ENCODE measurements around the gene AARS1.
"Not testable (repeated sequence)": the region's sequence is repeated elsewhere in the genome, so short reads cannot be mapped to it uniquely, and the experiment has no call there.

Gene AARS1

GRCh38 chr16:70253291-70254106 lies 35.8 kb downstream of the AARS1 start:
- Histone ChIP-seq H3K4me3 (ENCODE audit: extremely low read depth, insufficient read depth, low read length, poor library complexity, severe bottlenecking) (no peak overlapping the region), H3K27ac (ENCODE audit: low read depth, low read length, severe bottlenecking) (no peak overlapping the region), H3K36me3 (ENCODE audit: control insufficient read depth, insufficient read depth, low read length) (peaks cover 69% of the 10 kb centered on the region), H3K9me3 (ENCODE audit: control insufficient read depth, low read length) (no peaks in the 10 kb centered on the region), H3K4me1 (ENCODE audit: control insufficient read depth, insufficient read depth, low read length, poor library complexity, severe bottlenecking) (peaks cover 8% of the 10 kb centered on the region)
- 91 to 93% methylated on average over 14 to 16 of the region's 16 CpGs for WGBS, 2 experiments (ENCODE audit: insufficient coverage in 2 of 2)

- H3K36me3 ChIP-seq (ENCODE audit: control insufficient read depth, insufficient read depth, low read length) = peaks cover 61% of the 10 kb centered on the region
- H3K4me1 ChIP-seq (ENCODE audit: control insufficient read depth, insufficient read depth, low read length, poor library complexity, severe bottlenecking) = peaks cover 8% of the 10 kb centered on the region
- H3K4me3 ChIP-seq (ENCODE audit: extremely low read depth, insufficient read depth, low read length, poor library complexity, severe bottlenecking) = no peak overlapping the region
- H3K27ac ChIP-seq (ENCODE audit: low read depth, low read length, severe bottlenecking) = peak overlapping the region; percentile 55
- no peaks in the 10 kb centered on the region for H3K9me3 ChIP-seq (ENCODE audit: control insufficient read depth, low read length)
- 89% methylated on average over 18 of the region's 21 CpGs for WGBS, 2 experiments (ENCODE audit: insufficient coverage in 2 of 2)
These were observed 36.8 kb downstream of the AARS1 start for GRCh38 chr16:70252355-70252988.

GRCh38 chr16:70251629-70252354 lies 37.5 kb downstream of the AARS1 start, which contains the start of gene EXOSC6:
Gene EXOSC6 (minus strand): TSS chr16:70251940. CDS start chr16:70251900, 40 bp downstream.
- H3K27ac ChIP-seq (ENCODE audit: low read depth, low read length, severe bottlenecking) = peak within 1 kb of the TSS; percentile 79
- no peaks in the 10 kb centered on the region for H3K9me3 ChIP-seq (ENCODE audit: control insufficient read depth, low read length)
- 2 to 3% methylated on average over 39 to 61 of the region's 65 CpGs for whole genome bisulfite sequencing, 2 experiments (ENCODE audit: insufficient coverage in 2 of 2)
- peak within 1 kb of the TSS; percentile 59 for H3K4me3 ChIP-seq (ENCODE audit: extremely low read depth, insufficient read depth, low read length, poor library complexity, severe bottlenecking)
- H3K4me1 ChIP-seq (ENCODE audit: control insufficient read depth, insufficient read depth, low read length, poor library complexity, severe bottlenecking) = peaks cover 4% of the 10 kb centered on the region
- peaks cover 55% of the 10 kb centered on the region for H3K36me3 ChIP-seq (ENCODE audit: control insufficient read depth, insufficient read depth, low read length)

DNA sequence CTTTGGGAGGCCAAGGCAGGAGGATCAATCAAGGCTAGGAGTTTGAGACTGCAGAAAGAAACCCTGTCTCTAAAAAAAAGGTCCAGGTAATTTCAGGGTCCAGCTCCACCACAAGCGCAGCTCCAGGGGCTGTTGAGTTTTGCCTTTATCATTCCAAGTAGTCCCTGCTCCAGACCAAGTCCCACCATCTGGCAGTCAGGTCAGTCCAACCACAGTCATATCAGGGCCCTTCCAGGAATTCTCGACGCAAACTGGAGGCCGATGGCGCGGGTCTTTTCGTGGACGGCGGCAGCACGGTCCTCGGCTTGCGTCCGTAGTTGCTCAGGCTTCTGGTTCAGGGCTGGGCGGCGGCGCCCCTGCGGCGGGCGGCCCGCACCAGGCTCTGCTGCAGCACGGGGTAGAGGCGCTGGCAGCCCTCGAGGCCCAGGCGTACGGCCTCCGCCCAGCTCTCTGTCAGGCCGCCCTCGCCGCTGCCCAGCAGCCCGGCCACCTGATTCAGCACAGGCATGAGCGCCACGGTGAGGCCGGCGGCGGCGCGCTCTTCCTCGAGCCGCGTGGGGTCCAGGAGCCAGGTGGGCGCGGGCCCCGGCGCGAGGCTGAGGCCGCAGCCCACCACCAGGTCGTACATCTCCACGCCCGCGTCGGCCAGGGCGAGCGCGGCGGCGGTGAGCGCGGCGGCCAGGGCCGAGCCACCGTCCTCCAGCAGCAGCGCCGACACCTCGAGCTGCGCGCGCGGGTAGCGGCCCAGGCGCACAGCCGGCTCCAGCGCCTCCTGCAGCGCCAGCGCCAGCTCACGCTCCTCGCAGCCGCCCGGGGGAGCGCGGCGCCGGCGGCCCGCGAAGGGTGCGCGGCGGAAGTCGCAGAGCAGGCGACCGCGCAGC lies 38.3 kb downstream of the AARS1 start:
- H3K9me3 ChIP-seq (ENCODE audit: control insufficient read depth, low read length) = no peaks in the 10 kb centered on the region
- peaks cover 4% of the 10 kb centered on the region for H3K4me1 ChIP-seq (ENCODE audit: control insufficient read depth, insufficient read depth, low read length, poor library complexity, severe bottlenecking)
- WGBS, 2 experiments (ENCODE audit: insufficient coverage in 2 of 2) = 1% methylated on average over 61 to 67 of the region's 92 CpGs
- H3K27ac ChIP-seq (ENCODE audit: low read depth, low read length, severe bottlenecking) = peak overlapping the region; percentile 57
- H3K4me3 ChIP-seq (ENCODE audit: extremely low read depth, insufficient read depth, low read length, poor library complexity, severe bottlenecking) = peak overlapping the region; percentile 59
- peaks cover 47% of the 10 kb centered on the region for H3K36me3 ChIP-seq (ENCODE audit: control insufficient read depth, insufficient read depth, low read length)

DNA sequence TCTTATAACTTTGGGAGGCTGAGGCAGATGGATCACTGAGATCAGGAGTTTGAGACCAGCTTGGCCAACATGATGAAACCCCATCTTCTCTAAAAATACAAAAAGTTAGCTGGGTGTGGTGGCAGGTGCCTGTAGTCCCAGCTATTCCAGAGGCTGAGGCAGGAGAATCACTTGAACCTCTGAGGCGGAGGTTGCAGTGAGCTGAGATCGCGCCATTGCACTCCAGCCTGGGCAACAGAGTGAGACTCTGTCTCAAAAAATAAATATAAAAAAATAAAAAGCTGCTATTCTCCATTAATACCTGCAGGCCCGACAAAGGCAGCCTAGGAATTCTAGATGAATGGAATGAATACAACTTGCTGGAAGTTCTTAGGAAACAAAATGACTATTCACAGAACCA lies 39.6 kb downstream of the AARS1 start:
- H3K36me3 ChIP-seq (ENCODE audit: control insufficient read depth, insufficient read depth, low read length) = peaks cover 35% of the 10 kb centered on the region
- H3K9me3 ChIP-seq (ENCODE audit: control insufficient read depth, low read length); H3K4me1 ChIP-seq (ENCODE audit: control insufficient read depth, insufficient read depth, low read length, poor library complexity, severe bottlenecking); H3K27ac ChIP-seq (ENCODE audit: low read depth, low read length, severe bottlenecking): not testable (repeated sequence)
- 100% methylated on average over 1 of the region's 4 CpGs; no CpG with 5 or more reads in 1 of the 2 experiments for WGBS, 2 experiments (ENCODE audit: insufficient coverage in 2 of 2)
- H3K4me3 ChIP-seq (ENCODE audit: extremely low read depth, insufficient read depth, low read length, poor library complexity, severe bottlenecking) = peak overlapping the region; percentile 59

- not testable (repeated sequence) for H3K9me3 ChIP-seq (ENCODE audit: control insufficient read depth, low read length); H3K27ac ChIP-seq (ENCODE audit: low read depth, low read length, severe bottlenecking); H3K4me1 ChIP-seq (ENCODE audit: control insufficient read depth, insufficient read depth, low read length, poor library complexity, severe bottlenecking); H3K36me3 ChIP-seq (ENCODE audit: control insufficient read depth, insufficient read depth, low read length); H3K4me3 ChIP-seq (ENCODE audit: extremely low read depth, insufficient read depth, low read length, poor library complexity, severe bottlenecking)
These were observed 50.5 kb downstream of the AARS1 start for GRCh38 chr16:70238773-70239172.

GRCh38 chr16:70231831-70232230 lies 57.5 kb downstream of the AARS1 start:
- no CpG with 5 or more reads among the region's 3 CpGs for WGBS, 2 experiments (ENCODE audit: insufficient coverage in 2 of 2)
- not testable (repeated sequence) for H3K9me3 ChIP-seq (ENCODE audit: control insufficient read depth, low read length); H3K4me3 ChIP-seq (ENCODE audit: extremely low read depth, insufficient read depth, low read length, poor library complexity, severe bottlenecking); H3K27ac ChIP-seq (ENCODE audit: low read depth, low read length, severe bottlenecking); H3K4me1 ChIP-seq (ENCODE audit: control insufficient read depth, insufficient read depth, low read length, poor library complexity, severe bottlenecking)
- peaks cover 15% of the 10 kb centered on the region for H3K36me3 ChIP-seq (ENCODE audit: control insufficient read depth, insufficient read depth, low read length)

- H3K27ac ChIP-seq (ENCODE audit: low read depth, low read length, severe bottlenecking); H3K4me1 ChIP-seq (ENCODE audit: control insufficient read depth, insufficient read depth, low read length, poor library complexity, severe bottlenecking): not testable (repeated sequence)
These were observed 63.3 kb downstream of the AARS1 start for GRCh38 chr16:70226024-70226423.

GRCh38 chr16:70225430-70225829 lies 63.9 kb downstream of the AARS1 start:
- not testable (repeated sequence) for H3K27ac ChIP-seq (ENCODE audit: low read depth, low read length, severe bottlenecking); H3K4me3 ChIP-seq (ENCODE audit: extremely low read depth, insufficient read depth, low read length, poor library complexity, severe bottlenecking); H3K4me1 ChIP-seq (ENCODE audit: control insufficient read depth, insufficient read depth, low read length, poor library complexity, severe bottlenecking); H3K36me3 ChIP-seq (ENCODE audit: control insufficient read depth, insufficient read depth, low read length); H3K9me3 ChIP-seq (ENCODE audit: control insufficient read depth, low read length)
- WGBS, 2 experiments (ENCODE audit: insufficient coverage in 2 of 2) = no CpG with 5 or more reads among the region's 4 CpGs

More at GRCh38 chr16:70226024-70226423, 63.3 kb downstream of the AARS1 start:
- not testable (repeated sequence) for H3K36me3 ChIP-seq (ENCODE audit: control insufficient read depth, insufficient read depth, low read length); H3K9me3 ChIP-seq (ENCODE audit: control insufficient read depth, low read length); H3K4me3 ChIP-seq (ENCODE audit: extremely low read depth, insufficient read depth, low read length, poor library complexity, severe bottlenecking)

GRCh38 chr16:70224645-70225044 lies 64.7 kb downstream of the AARS1 start:
- H3K36me3 ChIP-seq (ENCODE audit: control insufficient read depth, insufficient read depth, low read length); H3K4me3 ChIP-seq (ENCODE audit: extremely low read depth, insufficient read depth, low read length, poor library complexity, severe bottlenecking); H3K9me3 ChIP-seq (ENCODE audit: control insufficient read depth, low read length); H3K27ac ChIP-seq (ENCODE audit: low read depth, low read length, severe bottlenecking); H3K4me1 ChIP-seq (ENCODE audit: control insufficient read depth, insufficient read depth, low read length, poor library complexity, severe bottlenecking): not testable (repeated sequence)
- WGBS, 2 experiments (ENCODE audit: insufficient coverage in 2 of 2) = 100% methylated on average over 6 of the region's 24 CpGs; no CpG with 5 or more reads in 1 of the 2 experiments

Measured in mesodermal cell (in vitro differentiated cells).